Esophagus muscularis mucosa (tissue), 3 donors: ENCODE data around the gene PTCD1.

ENCODE experiments used
- CTCF ChIP-seq, 3 experiments: fragments of 200-600 bp in 2 of 3; fragments of 450-650 bp in 1 of 3; sonication (generic) in 2 of 3; IDR thresholded peaks; one replicate each; pipeline ENCODE4 v1.5.1; 2017 to 2019; ENCODE audit warnings: antibody characterized with exemption in 3 of 3, mild to moderate bottlenecking in 2 of 3, moderate library complexity in 1 of 3
- POLR2A ChIP-seq: fragments of 450-650 bp; IDR thresholded peaks from one replicate; pipeline ENCODE4 v1.6.1; 2017; ENCODE audit warnings: antibody characterized with exemption, moderate library complexity, mild to moderate bottlenecking, low read depth
- POLR2AphosphoS5 ChIP-seq, 2 donors: sonication (generic); formaldehyde crosslinking; IDR thresholded peaks; one replicate each; pipeline ENCODE4 v1.6.1; 2017; ENCODE audit warnings: antibody characterized with exemption in 2 of 2

GRCh38 chr7:99465421-99465768 is 26.8 kb upstream of the PTCD1 start:
- TF ChIP-seq CTCF (IDR thresholded peaks at IDR 0.05) = no peak
- no peak for TF ChIP-seq POLR2AphosphoS5 (IDR thresholded peaks at IDR 0.05)
- TF ChIP-seq POLR2A = no peak
